HG03139 (cell line): ENCODE data around the gene LDLRAD3.

Experiments used
- ATAC-seq: cut with Tn5 transposase; IDR thresholded peaks from one replicate; pipeline ENCODE4 v1.9.1; 2021; ENCODE audit not compliant: unreplicated experiment

Gene LDLRAD3

GRCh38 chr11:36098087-36098486 is 154.2 kb downstream of the LDLRAD3 start:
- ATAC-seq, result no peak

DNA sequence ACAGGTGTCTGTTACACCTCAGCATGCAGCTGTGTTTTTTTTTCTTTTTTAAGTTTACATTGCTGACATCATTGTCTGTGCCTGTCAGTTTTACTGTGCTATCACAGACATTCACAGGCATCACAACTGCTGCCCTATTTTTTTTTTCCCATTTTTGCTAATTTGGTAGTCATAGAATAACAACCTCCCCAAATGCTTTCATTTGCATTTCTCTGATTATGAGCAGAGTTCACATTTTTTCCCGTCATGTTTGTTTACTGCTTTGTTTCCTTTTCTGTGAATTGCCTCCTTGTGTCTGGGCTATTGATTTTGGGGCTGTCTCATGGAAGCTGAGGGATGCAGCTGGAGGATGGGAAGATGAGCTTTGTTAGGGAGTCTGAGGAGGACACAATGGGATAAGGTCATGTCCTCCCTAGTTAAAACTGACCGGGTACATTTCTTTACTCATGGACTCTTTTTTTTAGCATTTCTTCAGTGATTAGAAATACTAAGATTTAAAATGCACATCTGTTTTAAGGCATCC is 155.1 kb downstream of the LDLRAD3 start:
- no peak for ATAC-seq

- ATAC-seq, result no peak
Observed at GRCh38 chr11:36101466-36101865, 157.6 kb downstream of the LDLRAD3 start.

DNA sequence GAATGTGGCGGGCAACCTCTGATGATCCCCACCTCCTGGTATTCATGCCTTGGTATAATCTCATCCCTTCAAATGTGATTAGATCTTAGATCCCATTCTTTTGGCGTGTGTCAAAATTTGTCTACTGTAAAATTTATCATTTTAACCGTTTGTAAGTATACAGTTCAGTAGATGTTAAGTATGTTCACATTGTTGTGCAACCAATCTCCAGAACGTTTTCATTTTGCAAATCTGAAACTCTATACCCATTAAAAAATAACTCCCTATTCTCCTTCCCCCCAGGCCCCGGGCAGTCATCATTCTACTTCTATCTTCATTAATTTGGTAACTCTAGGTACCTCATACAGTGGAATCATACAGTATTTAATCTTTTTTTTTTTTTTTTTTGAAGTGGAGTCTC is 159.0 kb downstream of the LDLRAD3 start:
- ATAC-seq, result no peak

GRCh38 chr11:36103933-36104530 is 160.2 kb downstream of the LDLRAD3 start:
- ATAC-seq, result no peak

- no peak for ATAC-seq
Observed at GRCh38 chr11:36104660-36104992, 160.8 kb downstream of the LDLRAD3 start.

- ATAC-seq, result no peak
Observed at GRCh38 chr11:36105743-36106581, 162.1 kb downstream of the LDLRAD3 start.

DNA sequence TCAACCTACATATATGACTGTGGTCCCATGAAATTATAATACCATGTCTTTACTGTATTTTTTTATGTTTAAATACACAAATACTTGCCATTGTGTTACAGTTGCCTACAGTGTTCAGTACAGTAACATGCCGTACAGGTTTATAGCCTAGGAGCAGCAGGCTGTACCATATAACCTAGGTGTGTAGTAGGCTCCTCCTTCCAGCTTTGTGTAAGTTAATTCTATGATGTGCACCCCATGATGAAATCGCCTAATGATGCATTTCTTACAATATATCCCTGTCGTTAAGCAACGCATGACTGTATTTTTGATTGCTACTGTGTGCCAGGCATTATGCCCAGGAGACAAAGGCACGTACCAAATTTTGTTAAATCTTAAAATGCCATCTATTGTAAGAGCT is 163.7 kb downstream of the LDLRAD3 start:
- ATAC-seq, result no peak

- no peak for ATAC-seq
Observed at GRCh38 chr11:36108881-36109589, 165.2 kb downstream of the LDLRAD3 start.

DNA sequence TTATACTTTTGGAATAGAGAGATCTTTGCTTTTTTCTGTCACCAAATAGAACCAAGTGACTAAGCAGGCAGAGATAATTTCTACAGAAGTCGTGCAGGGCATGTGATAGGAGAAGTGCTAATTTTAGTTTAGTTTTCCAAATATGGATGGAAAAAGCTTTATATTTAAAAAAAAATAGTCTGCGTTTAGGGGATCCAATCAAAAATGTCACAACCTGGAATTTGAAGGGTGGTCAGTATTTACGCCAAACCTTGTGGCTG is 165.7 kb downstream of the LDLRAD3 start:
- no peak for ATAC-seq

DNA sequence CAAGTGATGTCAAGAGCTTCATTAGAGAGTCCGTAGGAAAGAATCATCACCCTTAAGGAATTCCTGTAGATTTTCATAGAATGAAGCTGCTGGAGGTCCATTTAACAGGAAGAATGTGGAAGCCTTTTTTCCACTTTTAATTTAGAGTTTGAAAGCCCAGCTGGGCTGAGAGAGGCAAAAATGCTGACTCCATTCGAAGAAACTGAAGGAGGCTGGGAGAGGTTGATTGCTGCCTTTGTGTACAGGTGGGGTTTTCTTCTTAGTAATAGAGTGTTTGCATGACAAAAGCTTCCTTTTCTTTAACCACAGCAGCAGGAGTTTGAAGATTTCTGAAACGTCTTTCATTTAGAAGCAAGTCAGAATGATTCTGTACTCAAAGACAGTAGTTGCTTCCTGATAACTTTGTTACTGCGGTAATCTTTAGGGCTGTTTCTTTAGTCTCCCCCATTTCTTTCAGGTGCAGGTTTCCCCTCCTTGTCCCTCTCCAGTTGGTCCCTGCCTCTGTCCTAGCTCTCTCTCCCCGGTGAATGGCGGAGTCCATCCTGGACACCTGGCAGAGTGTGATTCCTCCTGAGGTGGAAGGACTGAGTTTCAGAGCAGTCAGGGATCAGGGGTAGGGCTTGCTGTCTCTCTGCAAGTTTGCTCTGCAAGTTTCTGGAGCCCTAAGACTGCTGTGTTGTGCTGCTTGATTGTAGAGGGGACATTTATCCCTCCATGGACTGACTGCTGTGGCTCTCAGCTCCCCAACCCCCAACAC is 166.2 kb downstream of the LDLRAD3 start:
- ATAC-seq, result no peak

DNA sequence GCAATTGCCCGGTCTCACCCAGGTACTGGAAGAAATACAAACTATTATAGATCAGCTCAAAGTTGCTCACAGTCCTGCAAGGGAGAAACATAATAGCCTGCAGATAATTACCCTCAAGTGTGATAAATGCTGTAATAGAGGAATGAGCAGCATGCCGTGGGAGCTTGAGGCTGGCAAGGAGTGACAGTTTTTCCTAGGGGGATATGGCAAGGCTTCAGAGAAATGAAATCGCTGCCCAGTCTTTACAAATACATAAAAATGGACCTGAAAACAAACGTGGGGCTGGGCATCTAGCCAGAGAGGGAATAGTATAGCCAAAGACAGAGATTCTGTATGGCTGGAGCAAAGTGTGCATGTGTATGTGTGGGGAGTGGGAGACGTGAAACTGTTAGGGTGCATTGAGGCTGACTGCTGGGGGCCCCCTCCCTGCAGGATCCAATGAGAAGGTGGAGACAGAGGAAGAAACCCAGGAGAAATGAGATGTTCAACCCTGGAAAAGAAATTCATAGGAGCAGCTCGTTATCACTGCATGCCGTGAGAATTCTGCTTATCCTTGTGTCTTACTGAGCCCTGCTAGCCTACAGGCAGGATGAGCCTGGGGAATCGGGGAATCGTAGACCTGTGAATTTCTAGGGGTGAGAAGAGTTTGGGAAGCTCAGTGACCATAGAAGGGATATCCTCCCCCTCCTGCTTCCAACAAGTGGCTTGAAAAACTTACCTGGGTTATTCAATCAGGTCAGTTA is 167.0 kb downstream of the LDLRAD3 start:
- ATAC-seq, result no peak

- ATAC-seq, result no peak
Observed at GRCh38 chr11:36114095-36114494, 170.2 kb downstream of the LDLRAD3 start.

DNA sequence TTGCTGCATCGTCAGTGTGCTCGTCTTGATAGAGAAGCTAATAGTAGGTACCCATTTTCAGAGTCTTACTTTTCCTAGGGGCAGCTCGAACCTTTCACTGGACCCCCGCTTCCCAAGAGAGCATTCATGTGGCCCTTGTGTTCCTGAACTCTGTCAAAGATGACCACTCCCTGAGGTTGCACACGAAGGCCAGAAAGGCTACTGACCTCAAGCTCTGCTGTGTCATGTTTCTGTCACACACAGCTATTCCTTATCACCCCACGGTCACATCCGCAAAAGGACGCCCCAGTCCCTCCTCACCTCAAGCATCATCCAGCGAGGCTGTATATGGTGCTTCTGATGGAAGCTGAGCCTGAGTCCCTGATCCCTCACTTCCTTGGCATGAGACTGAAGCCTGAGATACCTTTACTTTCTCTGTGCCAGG is 171.5 kb downstream of the LDLRAD3 start:
- no peak for ATAC-seq

GRCh38 chr11:36116161-36116560 is 172.3 kb downstream of the LDLRAD3 start:
- no peak for ATAC-seq

DNA sequence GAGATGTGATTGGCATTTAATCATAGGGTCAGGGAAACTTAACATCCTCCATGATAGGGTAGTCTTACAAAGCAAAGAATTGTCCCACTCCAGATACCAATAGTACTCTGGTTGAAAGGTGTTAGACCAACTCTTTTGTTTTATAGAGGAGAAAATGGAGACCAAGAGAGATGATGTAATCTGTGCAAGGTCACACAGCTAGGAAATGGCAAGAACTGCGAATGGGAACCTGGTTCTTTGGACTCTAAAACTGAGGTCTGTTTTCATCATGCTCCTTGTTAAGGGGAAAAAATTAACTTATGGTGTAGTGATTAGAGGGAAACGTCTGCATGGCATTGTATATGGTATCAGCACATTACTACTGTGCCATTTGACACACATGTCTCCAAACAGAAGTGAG is 174.2 kb downstream of the LDLRAD3 start:
- no peak for ATAC-seq

DNA sequence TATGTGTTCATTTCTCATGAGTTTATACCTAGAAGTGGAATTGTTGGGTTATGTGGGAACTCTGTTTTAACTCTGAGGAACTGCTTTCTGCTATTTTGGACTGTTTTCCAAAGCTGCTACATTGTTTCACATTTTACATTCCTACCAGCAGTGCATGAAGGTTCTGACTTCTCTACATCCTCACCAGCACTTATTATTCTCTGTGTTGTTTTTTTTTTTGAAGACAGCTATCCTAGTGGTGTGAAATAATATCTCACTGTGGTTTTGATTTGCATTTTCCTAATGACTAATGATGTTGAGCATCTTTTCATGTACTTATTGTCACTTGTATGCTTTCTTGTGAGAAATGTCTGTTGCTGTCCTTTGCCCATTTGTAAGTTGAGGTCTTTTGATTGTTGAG is 175.4 kb downstream of the LDLRAD3 start:
- ATAC-seq, result no peak

GRCh38 chr11:36121054-36121453 is 177.2 kb downstream of the LDLRAD3 start:
- no peak for ATAC-seq

DNA sequence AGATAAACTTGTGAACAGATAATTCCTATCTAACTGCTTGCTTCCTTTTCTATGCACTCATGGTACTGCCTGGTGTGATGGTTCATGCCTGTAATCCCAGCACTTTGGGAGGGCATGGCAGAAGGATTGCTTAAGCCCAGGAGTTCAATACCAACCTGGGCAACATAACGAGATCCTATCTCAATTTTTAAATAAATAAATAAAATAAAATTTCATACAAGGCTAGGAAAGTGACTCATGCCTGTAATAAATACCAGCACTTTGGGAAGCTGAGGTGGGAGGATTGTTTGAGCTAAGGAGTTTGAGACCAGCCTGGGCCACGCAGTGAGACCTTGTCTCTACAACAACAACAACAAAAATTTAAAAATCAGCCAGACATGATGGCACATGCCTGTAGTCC is 178.8 kb downstream of the LDLRAD3 start:
- no peak for ATAC-seq

GRCh38 chr11:36123336-36124101 is 179.7 kb downstream of the LDLRAD3 start:
- ATAC-seq, result no peak
